Upper lobe of right lung (tissue), 1 donor: ENCODE measurements around the gene OR8G1. TPM values are rescaled to one million over a fixed set of nuclear protein-coding genes. Genes with fewer than 3 reads are reported as not detected.
A peak's percentile ranks its signal among the peaks of the same experiment; 100 is the strongest.

Experiments used
- ATAC-seq: fragments of 200-7000 bp; cut with Tn5 transposase; one replicate; pipeline ENCODE4 v1.9.1; 2020; ENCODE audit warnings: mild to moderate bottlenecking, moderate library complexity
- DNase-seq: peaks from one replicate; pipeline ENCODE4 v3.0.0-alpha.2; 2020
- H3K27ac ChIP-seq: fragments of 200-600 bp; one replicate; pipeline ENCODE4 v1.8.0; 2022
- H3K27me3 ChIP-seq: fragments of 200-600 bp; one replicate; pipeline ENCODE4 v1.8.0; 2022; ENCODE audit warnings: mild to moderate bottlenecking
- H3K36me3 ChIP-seq: fragments of 200-600 bp; one replicate; pipeline ENCODE4 v1.8.0; 2022
- H3K4me1 ChIP-seq: fragments of 200-600 bp; one replicate; pipeline ENCODE4 v1.8.0; 2022
- H3K4me3 ChIP-seq: fragments of 200-600 bp; one replicate; pipeline ENCODE4 v1.8.0; 2022; ENCODE audit warnings: mild to moderate bottlenecking
- H3K9me3 ChIP-seq: fragments of 200-600 bp; one replicate; pipeline ENCODE4 v1.8.0; 2022
- intact Hi-C: fragments of 100-400 bp; cut with DNase I; formaldehyde crosslinking; loops from one replicate; pipeline ENCODE4 v1.11.0; 2022
- long read RNA-seq: library from polyadenylated mRNA; unstranded; transcript quantifications from one replicate; pipeline ENCODE4 v2.0.0, GENCODE V29; 2021
- total RNA-seq: library from RNA; stranded (reverse); fragmentation: NEBNext Ultra II Directional; extraction: Animal tissue kit (Norgen Biotek cat#: 25700); gene quantifications from one replicate; pipeline ENCODE4 v1.2.1, GENCODE V29; 2021
- TF ChIP-seq, protein P1 (sequence below): fragments of 200-600 bp; IDR thresholded peaks from one replicate; pipeline ENCODE4 v1.8.0; 2022; ENCODE audit warnings: antibody characterized with exemption
- donor health status: DM: no; HTN: yes; CAD: no; lungs with severe emphysema.

The OR8G1 gene, protein sequence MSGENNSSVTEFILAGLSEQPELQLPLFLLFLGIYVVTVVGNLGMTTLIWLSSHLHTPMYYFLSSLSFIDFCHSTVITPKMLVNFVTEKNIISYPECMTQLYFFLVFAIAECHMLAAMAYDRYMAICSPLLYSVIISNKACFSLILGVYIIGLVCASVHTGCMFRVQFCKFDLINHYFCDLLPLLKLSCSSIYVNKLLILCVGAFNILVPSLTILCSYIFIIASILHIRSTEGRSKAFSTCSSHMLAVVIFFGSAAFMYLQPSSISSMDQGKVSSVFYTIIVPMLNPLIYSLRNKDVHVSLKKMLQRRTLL
- total RNA-seq = not detected
- long read RNA-seq = 0 reads

DNA sequence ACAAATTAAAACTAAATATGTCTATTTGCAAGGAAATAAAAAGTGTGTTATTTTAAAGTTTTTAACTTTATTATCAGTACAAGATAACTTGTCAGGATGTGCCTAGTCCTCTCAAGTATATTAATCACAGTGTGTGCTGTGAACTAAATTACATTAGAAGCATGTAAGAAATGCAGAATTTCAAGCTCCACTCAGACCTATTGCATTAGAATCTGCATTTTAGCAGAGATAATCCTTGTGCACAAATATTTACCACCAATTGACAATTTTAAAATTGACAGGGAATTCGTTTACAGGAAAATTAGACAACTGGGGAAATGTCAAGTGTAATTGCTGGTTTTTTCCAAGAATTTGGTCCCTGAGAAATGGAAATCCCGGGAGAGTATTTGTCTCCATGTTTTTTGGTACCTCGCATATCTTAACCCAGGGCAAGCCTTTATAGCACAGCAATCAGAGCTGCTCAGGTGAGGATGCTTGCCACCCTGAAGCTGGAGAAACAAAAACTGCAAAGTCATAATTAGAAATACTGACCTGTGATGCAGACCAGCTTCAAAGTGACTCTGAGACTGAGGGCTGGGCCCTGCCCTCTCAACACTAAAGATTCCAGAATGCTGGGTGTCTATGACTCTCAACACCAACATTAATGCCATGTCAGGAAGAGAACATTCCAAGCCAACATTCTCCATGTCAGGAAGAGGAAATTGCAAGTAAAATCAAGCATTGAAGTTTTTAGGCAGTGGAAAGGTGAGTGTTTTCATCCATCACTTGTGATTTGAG lies at the start of gene OR8G1:
Gene OR8G1, plus strand, starts transcription at position 475 of the 777 bp plus-strand sequence. CDS start 8,581 bp downstream, outside the sequence.
- TF ChIP-seq, protein P1, sequence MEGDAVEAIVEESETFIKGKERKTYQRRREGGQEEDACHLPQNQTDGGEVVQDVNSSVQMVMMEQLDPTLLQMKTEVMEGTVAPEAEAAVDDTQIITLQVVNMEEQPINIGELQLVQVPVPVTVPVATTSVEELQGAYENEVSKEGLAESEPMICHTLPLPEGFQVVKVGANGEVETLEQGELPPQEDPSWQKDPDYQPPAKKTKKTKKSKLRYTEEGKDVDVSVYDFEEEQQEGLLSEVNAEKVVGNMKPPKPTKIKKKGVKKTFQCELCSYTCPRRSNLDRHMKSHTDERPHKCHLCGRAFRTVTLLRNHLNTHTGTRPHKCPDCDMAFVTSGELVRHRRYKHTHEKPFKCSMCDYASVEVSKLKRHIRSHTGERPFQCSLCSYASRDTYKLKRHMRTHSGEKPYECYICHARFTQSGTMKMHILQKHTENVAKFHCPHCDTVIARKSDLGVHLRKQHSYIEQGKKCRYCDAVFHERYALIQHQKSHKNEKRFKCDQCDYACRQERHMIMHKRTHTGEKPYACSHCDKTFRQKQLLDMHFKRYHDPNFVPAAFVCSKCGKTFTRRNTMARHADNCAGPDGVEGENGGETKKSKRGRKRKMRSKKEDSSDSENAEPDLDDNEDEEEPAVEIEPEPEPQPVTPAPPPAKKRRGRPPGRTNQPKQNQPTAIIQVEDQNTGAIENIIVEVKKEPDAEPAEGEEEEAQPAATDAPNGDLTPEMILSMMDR = no peak
- intact Hi-C loops = no loop called here
- H3K36me3 ChIP-seq = no peaks in the 10 kb centered on the region
- H3K9me3 ChIP-seq = no peaks in the 10 kb centered on the region
- H3K27me3 ChIP-seq = no peaks in the 10 kb centered on the region
- no peaks in the 10 kb centered on the region for H3K4me1 ChIP-seq
- H3K4me3 ChIP-seq = no peak within 1 kb of the TSS
- no peak within 1 kb of the TSS for H3K27ac ChIP-seq
- ATAC-seq (no peak), DNase-seq (no peak)

DNA sequence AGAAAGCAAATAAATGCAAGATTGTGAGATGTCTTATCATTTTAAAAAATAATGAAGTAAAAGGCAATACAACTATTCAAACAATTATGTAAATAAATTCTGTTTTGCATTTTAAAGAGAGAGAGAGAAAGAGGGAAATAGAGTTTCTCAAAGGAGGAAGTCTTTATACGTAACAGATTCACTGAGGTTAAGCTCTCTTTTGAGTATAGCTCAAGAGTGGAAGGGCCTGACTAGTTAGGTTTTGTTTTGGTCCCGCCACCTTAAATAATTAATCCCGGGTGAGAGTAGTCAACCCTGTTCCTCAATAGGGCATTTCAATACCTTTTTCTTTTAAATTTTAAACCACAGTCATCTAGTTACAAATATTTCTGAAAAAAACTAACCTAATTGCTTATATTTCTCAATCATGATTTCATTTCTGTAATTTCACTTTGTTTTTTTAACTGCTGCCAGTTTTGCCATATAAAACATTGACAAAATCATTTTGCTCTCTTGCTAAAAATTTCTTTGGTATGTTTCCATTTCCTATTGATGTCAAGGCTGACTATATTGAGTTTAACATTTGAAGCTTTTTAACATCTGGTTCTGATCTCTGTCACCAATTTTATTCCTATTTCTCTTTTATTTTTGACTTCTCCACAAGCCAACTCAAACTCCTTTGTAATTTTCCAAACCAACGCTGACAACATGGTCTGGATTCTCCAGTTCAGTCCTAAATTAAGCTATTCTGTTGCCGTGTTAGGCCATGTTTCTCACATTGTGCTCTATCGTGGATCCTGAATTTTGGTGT lies 47.5 kb upstream of the OR8G1 start:
- no peaks in the 10 kb centered on the region for H3K4me1 ChIP-seq
- H3K27ac ChIP-seq = no peak overlapping the region
- intact Hi-C loops = no loop called here
- no peaks in the 10 kb centered on the region for H3K27me3 ChIP-seq
- H3K9me3 ChIP-seq = no peaks in the 10 kb centered on the region
- DNase-seq (no peak), ATAC-seq (peak; percentile 27)
- no peak overlapping the region for H3K4me3 ChIP-seq
- H3K36me3 ChIP-seq = no peaks in the 10 kb centered on the region
- TF ChIP-seq, protein P1 = no peak

DNA sequence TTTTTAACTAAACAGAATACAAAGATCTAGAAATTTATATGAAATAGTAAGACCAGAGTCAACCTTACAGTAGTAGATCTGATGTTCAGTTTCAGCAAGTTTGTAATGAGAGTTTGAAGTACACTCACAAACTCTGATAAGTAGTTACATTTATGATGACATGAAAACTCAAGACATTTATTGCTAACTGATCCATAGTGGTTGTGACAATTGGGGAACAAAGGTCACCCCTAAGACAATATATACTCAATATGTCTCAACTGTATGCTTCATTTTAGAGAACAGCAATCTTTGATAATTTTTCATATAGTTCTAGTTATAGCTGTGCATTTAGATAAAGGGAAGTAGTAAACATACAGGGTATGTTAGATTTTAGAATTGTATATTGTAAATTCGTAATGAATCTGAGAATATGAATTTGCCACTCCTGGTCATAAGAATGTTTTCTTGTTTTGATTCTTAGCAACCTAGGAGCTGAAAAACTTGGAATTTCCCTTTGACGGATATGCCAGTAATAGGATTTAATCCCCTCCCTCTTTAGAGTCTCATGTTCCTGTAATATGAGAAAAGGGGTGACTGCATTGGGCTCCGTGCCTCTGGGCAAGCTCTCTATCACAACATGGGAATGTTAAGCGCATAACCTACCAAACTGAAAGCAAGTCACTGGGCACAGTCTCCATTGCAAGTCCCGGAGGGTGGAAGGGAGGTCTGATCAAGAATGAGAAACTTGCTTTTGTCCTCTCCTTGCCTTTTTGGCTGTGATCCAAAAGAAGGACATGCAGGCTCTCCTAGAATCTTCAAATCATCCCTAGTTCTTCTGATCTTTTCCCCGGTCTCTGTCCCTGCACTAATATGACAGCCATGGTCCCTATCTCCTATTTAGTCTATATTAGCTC lies 46.4 kb upstream of the OR8G1 start:
- H3K36me3 ChIP-seq = no peaks in the 10 kb centered on the region
- intact Hi-C loops = no loop called here
- H3K27ac ChIP-seq = peak overlapping the region; percentile 64
- no peaks in the 10 kb centered on the region for H3K27me3 ChIP-seq
- H3K4me1 ChIP-seq = no peaks in the 10 kb centered on the region
- TF ChIP-seq, protein P1 = no peak
- no peaks in the 10 kb centered on the region for H3K9me3 ChIP-seq
- DNase-seq (no peak), ATAC-seq (peak; percentile 33)
- H3K4me3 ChIP-seq = no peak overlapping the region

DNA sequence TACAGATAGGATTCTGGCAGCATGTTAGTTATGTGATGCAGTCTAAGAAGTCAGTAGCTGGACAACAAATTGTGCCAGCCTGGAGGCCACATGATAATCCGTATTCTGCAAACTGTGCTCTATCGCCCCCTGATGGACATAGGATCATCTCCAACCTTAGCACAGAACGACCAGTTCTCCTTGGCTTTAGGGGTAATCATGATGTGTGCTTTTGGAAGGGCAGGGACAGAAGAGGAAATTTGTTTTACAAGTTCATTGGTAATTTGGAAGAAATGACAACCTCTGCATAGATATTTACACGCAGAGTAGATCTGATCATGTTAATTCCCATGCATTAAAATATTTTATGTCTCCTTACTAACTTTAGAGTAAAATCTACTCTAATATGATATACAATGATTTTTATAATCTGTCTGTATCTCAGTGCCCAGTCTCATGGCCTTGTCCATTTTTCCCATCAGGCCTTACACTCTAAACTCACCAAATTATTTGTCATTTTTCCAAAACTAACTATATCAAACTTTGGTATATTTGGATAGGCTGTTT lies 45.6 kb upstream of the OR8G1 start:
- Histone ChIP-seq H3K4me1 (no peaks in the 10 kb centered on the region), H3K4me3 (no peak overlapping the region), H3K27me3 (no peaks in the 10 kb centered on the region), H3K27ac (no peak overlapping the region), H3K9me3 (no peaks in the 10 kb centered on the region), H3K36me3 (no peaks in the 10 kb centered on the region)
- DNase-seq (no peak), ATAC-seq (peak; percentile 94)
- intact Hi-C loops = no loop called here
- TF ChIP-seq, protein P1 = peak; percentile 65
